GM21381 (cell line): ENCODE data around the gene ADGRG1.
"Not testable (repeated sequence)": the region's sequence is repeated elsewhere in the genome, so short reads cannot be mapped to it uniquely, and the experiment has no call there.

Experiments used
- ATAC-seq: cut with Tn5 transposase; IDR thresholded peaks from one replicate; pipeline ENCODE4 v1.9.1; 2021; ENCODE audit warnings: mild to moderate bottlenecking, moderate library complexity; ENCODE audit not compliant: unreplicated experiment

The ADGRG1 gene

GRCh38 chr16:57696240-57696639 is 67.8 kb downstream of the ADGRG1 start:
- ATAC-seq = no peak

- ATAC-seq = no peak
These were observed 69.6 kb downstream of the ADGRG1 start for GRCh38 chr16:57697896-57698537.

GRCh38 chr16:57698812-57699405 is 70.5 kb downstream of the ADGRG1 start:
- no peak for ATAC-seq

- ATAC-seq = no peak
These were observed 71.1 kb downstream of the ADGRG1 start for GRCh38 chr16:57699481-57699880.

- ATAC-seq = no peak
These were observed 71.5 kb downstream of the ADGRG1 start for GRCh38 chr16:57699899-57700298.

GRCh38 chr16:57700781-57701551 is 72.5 kb downstream of the ADGRG1 start:
- ATAC-seq = no peak

- no peak for ATAC-seq
These were observed 73.4 kb downstream of the ADGRG1 start for GRCh38 chr16:57701759-57702371.

- ATAC-seq = no peak
These were observed 75.1 kb downstream of the ADGRG1 start for GRCh38 chr16:57703416-57704010.

- no peak for ATAC-seq
These were observed 75.8 kb downstream of the ADGRG1 start for GRCh38 chr16:57704011-57704904.

- no peak for ATAC-seq
These were observed 76.7 kb downstream of the ADGRG1 start for GRCh38 chr16:57704905-57705852.

- ATAC-seq = no peak
These were observed 78.3 kb downstream of the ADGRG1 start for GRCh38 chr16:57706717-57707116.

GRCh38 chr16:57707331-57707730 is 78.9 kb downstream of the ADGRG1 start:
- ATAC-seq = no peak

- ATAC-seq = no peak
These were observed 79.7 kb downstream of the ADGRG1 start for GRCh38 chr16:57708168-57708567.

GRCh38 chr16:57709663-57710062 is 81.2 kb downstream of the ADGRG1 start:
- no peak for ATAC-seq

- ATAC-seq = no peak
These were observed 82.9 kb downstream of the ADGRG1 start for GRCh38 chr16:57711346-57711745.

- ATAC-seq = no peak
These were observed 83.6 kb downstream of the ADGRG1 start for GRCh38 chr16:57711993-57712392.

- not testable (repeated sequence) for ATAC-seq
These were observed 84.1 kb downstream of the ADGRG1 start for GRCh38 chr16:57712569-57712968.

- no peak for ATAC-seq
These were observed 85.2 kb downstream of the ADGRG1 start for GRCh38 chr16:57713596-57713995.

- ATAC-seq = no peak
These were observed 85.6 kb downstream of the ADGRG1 start for GRCh38 chr16:57714047-57714446.
